ENCODE data around the gene GALNT14. TPM values are rescaled to one million over a fixed set of nuclear protein-coding genes. Genes with fewer than 3 reads are reported as not detected.

Gene GALNT14
- total RNA-seq, 1 donor from 2014 or later, result 2.1 TPM

DNA sequence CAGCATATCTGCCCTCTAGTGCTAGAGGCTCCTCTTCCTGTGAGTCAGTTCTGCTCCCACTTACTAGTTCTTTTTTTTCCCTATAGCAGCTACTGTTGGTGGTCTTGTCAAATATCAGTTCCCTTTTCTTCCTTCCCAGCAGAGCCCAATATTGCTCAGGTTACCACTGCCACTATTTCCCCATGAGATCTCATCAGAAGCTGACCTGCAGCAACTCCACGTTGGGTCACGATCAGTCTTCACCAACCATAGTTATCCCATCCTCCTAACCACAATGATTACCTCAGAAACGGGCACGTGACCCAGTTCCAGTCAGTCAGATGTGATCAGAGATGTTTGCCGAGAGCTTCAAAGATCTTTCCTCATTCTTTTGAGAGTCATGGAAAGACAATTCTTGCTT lies 271.3 kb downstream of the GALNT14 start:
- no peak for TF ChIP-seq EZH2 (IDR thresholded peaks at IDR 0.05; ENCODE audit: insufficient read depth, low read length)
- TF ChIP-seq, protein P1, sequence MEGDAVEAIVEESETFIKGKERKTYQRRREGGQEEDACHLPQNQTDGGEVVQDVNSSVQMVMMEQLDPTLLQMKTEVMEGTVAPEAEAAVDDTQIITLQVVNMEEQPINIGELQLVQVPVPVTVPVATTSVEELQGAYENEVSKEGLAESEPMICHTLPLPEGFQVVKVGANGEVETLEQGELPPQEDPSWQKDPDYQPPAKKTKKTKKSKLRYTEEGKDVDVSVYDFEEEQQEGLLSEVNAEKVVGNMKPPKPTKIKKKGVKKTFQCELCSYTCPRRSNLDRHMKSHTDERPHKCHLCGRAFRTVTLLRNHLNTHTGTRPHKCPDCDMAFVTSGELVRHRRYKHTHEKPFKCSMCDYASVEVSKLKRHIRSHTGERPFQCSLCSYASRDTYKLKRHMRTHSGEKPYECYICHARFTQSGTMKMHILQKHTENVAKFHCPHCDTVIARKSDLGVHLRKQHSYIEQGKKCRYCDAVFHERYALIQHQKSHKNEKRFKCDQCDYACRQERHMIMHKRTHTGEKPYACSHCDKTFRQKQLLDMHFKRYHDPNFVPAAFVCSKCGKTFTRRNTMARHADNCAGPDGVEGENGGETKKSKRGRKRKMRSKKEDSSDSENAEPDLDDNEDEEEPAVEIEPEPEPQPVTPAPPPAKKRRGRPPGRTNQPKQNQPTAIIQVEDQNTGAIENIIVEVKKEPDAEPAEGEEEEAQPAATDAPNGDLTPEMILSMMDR (IDR thresholded peaks at IDR 0.05; ENCODE audit: insufficient read depth, low read depth, low read length), result no peak
- no peak for DNase-seq (ENCODE audit: low read depth)
- no peak overlapping the region for H3K4me3 ChIP-seq (ENCODE audit: insufficient read depth, low read depth, low read length)
- Mint-ChIP-seq H3K4me3 (ENCODE audit: unreplicated experiment) (no peak overlapping the region), H3K9me3 (ENCODE audit: unreplicated experiment) (peaks cover 5% of the 10 kb centered on the region), H3K36me3 (ENCODE audit: low read depth, unreplicated experiment) (no peaks in the 10 kb centered on the region), H3K4me1 (ENCODE audit: low read depth, unreplicated experiment) (no peaks in the 10 kb centered on the region), H3K27ac (ENCODE audit: unreplicated experiment) (no peak overlapping the region), H3K27me3 (ENCODE audit: low read depth, unreplicated experiment) (peaks cover 15% of the 10 kb centered on the region)
- no peaks in the 10 kb centered on the region for H3K79me2 ChIP-seq (ENCODE audit: insufficient read depth, low read length)
- H3K4me1 ChIP-seq (ENCODE audit: insufficient read depth, low read length), result no peaks in the 10 kb centered on the region
- no peaks in the 10 kb centered on the region for H4K20me1 ChIP-seq (ENCODE audit: insufficient read depth, low read length)
- FAIRE-seq, result no peak
- no peak overlapping the region for H3K9ac ChIP-seq (ENCODE audit: low read length)
- no peak overlapping the region for H3K27ac ChIP-seq (ENCODE audit: low read depth, low read length)
- no peaks in the 10 kb centered on the region for H3K36me3 ChIP-seq (ENCODE audit: insufficient read depth, low read length)
- H2AFZ ChIP-seq (ENCODE audit: low read depth, low read length), result no peak overlapping the region
- no peaks in the 10 kb centered on the region for H3K27me3 ChIP-seq (ENCODE audit: insufficient read depth, low read length)
- no peaks in the 10 kb centered on the region for H3K9me3 ChIP-seq (ENCODE audit: insufficient read depth, low read depth, low read length)
- no peak overlapping the region for H3K4me2 ChIP-seq (ENCODE audit: low read length)

DNA sequence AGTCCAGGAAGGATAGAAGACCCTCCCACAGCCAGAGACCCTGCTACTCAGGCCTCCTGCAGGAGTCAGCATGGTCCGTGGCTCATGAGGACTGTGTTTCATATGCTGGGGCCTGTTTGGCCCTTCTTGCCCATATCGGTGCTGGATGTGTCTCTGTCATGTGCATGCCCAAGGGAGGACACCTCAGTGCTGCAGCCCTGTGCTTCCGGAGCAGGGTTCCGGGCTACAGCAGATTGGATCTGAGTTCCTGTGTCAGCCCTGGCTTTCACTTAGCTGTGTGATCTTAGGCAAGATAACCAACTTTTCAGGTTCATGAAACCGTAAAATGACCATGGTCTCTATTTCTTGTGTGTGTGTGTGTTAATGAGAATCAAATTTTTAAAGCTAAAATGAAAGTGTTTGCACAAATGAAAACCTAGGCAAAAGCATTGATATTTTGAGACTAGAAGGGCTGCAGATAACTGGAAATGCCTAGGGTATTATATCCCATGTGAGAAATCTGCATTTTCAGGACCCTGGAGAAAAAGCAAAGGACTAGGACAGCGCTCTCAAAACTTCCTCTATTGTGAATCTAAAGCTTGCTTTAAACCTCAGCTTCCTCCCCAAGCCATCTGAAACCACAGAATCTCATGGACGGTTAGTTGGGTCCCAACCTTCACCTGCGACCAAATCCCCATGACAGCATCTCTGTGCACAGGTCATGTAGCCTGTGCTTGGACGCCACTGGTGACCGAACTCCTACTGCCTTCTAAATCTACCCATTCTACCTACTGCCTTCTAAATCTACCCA lies 272.2 kb downstream of the GALNT14 start:
- H3K27ac Mint-ChIP-seq (ENCODE audit: unreplicated experiment), result no peak overlapping the region
- no peak overlapping the region for H3K4me3 ChIP-seq (ENCODE audit: insufficient read depth, low read depth, low read length)
- no peaks in the 10 kb centered on the region for H3K27me3 ChIP-seq (ENCODE audit: insufficient read depth, low read length)
- H3K9ac ChIP-seq (ENCODE audit: low read length), result no peak overlapping the region
- no peaks in the 10 kb centered on the region for H3K9me3 ChIP-seq (ENCODE audit: insufficient read depth, low read depth, low read length)
- no peak overlapping the region for H3K4me3 Mint-ChIP-seq (ENCODE audit: unreplicated experiment)
- H3K4me1 Mint-ChIP-seq (ENCODE audit: low read depth, unreplicated experiment), result no peaks in the 10 kb centered on the region
- no peaks in the 10 kb centered on the region for H3K79me2 ChIP-seq (ENCODE audit: insufficient read depth, low read length)
- H2AFZ ChIP-seq (ENCODE audit: low read depth, low read length), result no peak overlapping the region
- no peak overlapping the region for H3K27ac ChIP-seq (ENCODE audit: low read depth, low read length)
- no peaks in the 10 kb centered on the region for H3K36me3 ChIP-seq (ENCODE audit: insufficient read depth, low read length)
- H3K27me3 Mint-ChIP-seq (ENCODE audit: low read depth, unreplicated experiment), result peaks cover 11% of the 10 kb centered on the region
- H3K36me3 Mint-ChIP-seq (ENCODE audit: low read depth, unreplicated experiment), result no peaks in the 10 kb centered on the region
- TF ChIP-seq, protein P1 (IDR thresholded peaks at IDR 0.05; ENCODE audit: insufficient read depth, low read depth, low read length), result no peak
- no peak for TF ChIP-seq EZH2 (IDR thresholded peaks at IDR 0.05; ENCODE audit: insufficient read depth, low read length)
- no peak overlapping the region for H3K4me2 ChIP-seq (ENCODE audit: low read length)
- no peaks in the 10 kb centered on the region for H4K20me1 ChIP-seq (ENCODE audit: insufficient read depth, low read length)
- FAIRE-seq (no peak), DNase-seq (ENCODE audit: low read depth) (no peak)
- no peaks in the 10 kb centered on the region for H3K4me1 ChIP-seq (ENCODE audit: insufficient read depth, low read length)
- peaks cover 5% of the 10 kb centered on the region for H3K9me3 Mint-ChIP-seq (ENCODE audit: unreplicated experiment)

DNA sequence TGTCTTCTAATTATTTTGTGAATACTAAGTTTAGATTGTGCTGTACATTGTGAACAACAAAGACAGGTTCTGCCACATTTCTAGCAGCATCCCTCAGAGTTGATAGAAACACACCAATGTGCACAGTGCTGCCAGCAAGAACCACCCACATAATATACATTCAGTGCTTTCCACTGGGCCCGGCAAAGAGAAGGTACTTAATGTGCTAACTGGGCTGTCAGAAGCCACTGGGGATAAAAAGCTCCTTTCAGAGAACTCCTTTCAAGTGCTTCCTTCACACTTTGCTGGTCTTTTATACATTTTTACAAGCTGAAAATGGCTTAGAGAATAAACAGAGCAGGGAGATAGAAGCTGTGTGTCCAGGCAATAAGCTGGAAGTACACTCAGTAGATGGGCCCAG lies 273.0 kb downstream of the GALNT14 start:
- FAIRE-seq (no peak), DNase-seq (ENCODE audit: low read depth) (no peak)
- Histone ChIP-seq H3K4me3 (ENCODE audit: insufficient read depth, low read depth, low read length) (no peak overlapping the region), H3K27me3 (ENCODE audit: insufficient read depth, low read length) (no peaks in the 10 kb centered on the region), H3K27ac (ENCODE audit: low read depth, low read length) (no peak overlapping the region), H3K36me3 (ENCODE audit: insufficient read depth, low read length) (no peaks in the 10 kb centered on the region), H3K9me3 (ENCODE audit: insufficient read depth, low read depth, low read length) (no peaks in the 10 kb centered on the region), H3K79me2 (ENCODE audit: insufficient read depth, low read length) (no peaks in the 10 kb centered on the region), H3K9ac (ENCODE audit: low read length) (no peak overlapping the region), H3K4me1 (ENCODE audit: insufficient read depth, low read length) (no peaks in the 10 kb centered on the region), H3K4me2 (ENCODE audit: low read length) (no peak overlapping the region), H4K20me1 (ENCODE audit: insufficient read depth, low read length) (no peaks in the 10 kb centered on the region), H2AFZ (ENCODE audit: low read depth, low read length) (no peak overlapping the region)
- Mint-ChIP-seq H3K4me3 (ENCODE audit: unreplicated experiment) (no peak overlapping the region), H3K27me3 (ENCODE audit: low read depth, unreplicated experiment) (peaks cover 11% of the 10 kb centered on the region), H3K27ac (ENCODE audit: unreplicated experiment) (no peak overlapping the region), H3K9me3 (ENCODE audit: unreplicated experiment) (peaks cover 5% of the 10 kb centered on the region), H3K4me1 (ENCODE audit: low read depth, unreplicated experiment) (no peaks in the 10 kb centered on the region), H3K36me3 (ENCODE audit: low read depth, unreplicated experiment) (no peaks in the 10 kb centered on the region)
- TF ChIP-seq EZH2 (IDR thresholded peaks at IDR 0.05; ENCODE audit: insufficient read depth, low read length), result no peak
- TF ChIP-seq, protein P1 (IDR thresholded peaks at IDR 0.05; ENCODE audit: insufficient read depth, low read depth, low read length), result no peak
